Urinary bladder (tissue), 4 donors: ENCODE results near the gene MAT1A. TPM values are rescaled to one million over a fixed set of nuclear protein-coding genes. Genes with fewer than 3 reads are reported as not detected.
"Not testable (repeated sequence)": the region's sequence is repeated elsewhere in the genome, so short reads cannot be mapped to it uniquely, and the experiment has no call there.

Source experiments
- DNase-seq: peaks from one replicate; pipeline ENCODE4 v3.0.0-alpha.2; 2015; ENCODE audit errors: extremely low spot score
- H3K27ac ChIP-seq: one replicate; pipeline ENCODE4 v1.5.1; 2013; ENCODE audit warnings: low read depth, mild to moderate bottlenecking, moderate library complexity
- H3K36me3 ChIP-seq: one replicate; pipeline ENCODE4 v1.6.1; 2013; ENCODE audit warnings: mild to moderate bottlenecking, moderate library complexity; ENCODE audit not compliant: insufficient read depth
- H3K4me1 ChIP-seq: one replicate; pipeline ENCODE4 v1.6.1; 2013; ENCODE audit warnings: mild to moderate bottlenecking, moderate library complexity; ENCODE audit not compliant: insufficient read depth
- H3K4me3 ChIP-seq: one replicate; pipeline ENCODE4 v1.5.1; 2013; ENCODE audit warnings: low read depth, low read length
- WGBS: extraction: QIAGEN DNeasy Blood & Tissue Kit; methylation state at CpG from one replicate; pipeline ENCODE4 v1.1.7; 2013; 5-methylcytosine and 5-hydroxymethylcytosine counted together
- polyA plus RNA-seq: library from polyadenylated mRNA; stranded (reverse); fragments of 200-250 nt; gene quantifications from one replicate; pipeline ENCODE4 v1.2.3, GENCODE V29; 2013
- total RNA-seq: library from RNA; depleted of rRNA; stranded (reverse); fragments of >200 nt; gene quantifications from one replicate; pipeline ENCODE4 v1.2.3, GENCODE V29; 2014
- donor health status: healthy with polysubstance abuse.
- donor health status: healthy.

Gene MAT1A
- total and polyA plus RNA-seq, 2 donors = 0.37 TPM; not detected in 1

GRCh38 chr10:80265740-80266512 is 23.5 kb downstream of the MAT1A start:
- no peaks in the 10 kb centered on the region for H3K36me3 ChIP-seq
- no peak overlapping the region for H3K4me3 ChIP-seq
- DNase-seq = no peak
- no peaks in the 10 kb centered on the region for H3K4me1 ChIP-seq
- WGBS = 43% methylated on average over 15 of the region's 15 CpGs
- H3K27ac ChIP-seq = no peak overlapping the region

GRCh38 chr10:80264081-80265056 is 25.1 kb downstream of the MAT1A start:
- Histone ChIP-seq H3K27ac (no peak overlapping the region), H3K4me3 (no peak overlapping the region), H3K36me3 (no peaks in the 10 kb centered on the region), H3K4me1 (no peaks in the 10 kb centered on the region)
- 86% methylated on average over 25 of the region's 25 CpGs for whole genome bisulfite sequencing
- DNase-seq = no peak

GRCh38 chr10:80261316-80262030 is 28.0 kb downstream of the MAT1A start:
- no peak overlapping the region for H3K27ac ChIP-seq
- H3K4me1 ChIP-seq = no peaks in the 10 kb centered on the region
- DNase-seq = no peak
- 95% methylated on average over 6 of the region's 6 CpGs for WGBS
- H3K36me3 ChIP-seq = no peaks in the 10 kb centered on the region
- no peak overlapping the region for H3K4me3 ChIP-seq

GRCh38 chr10:80260295-80261243 is 28.9 kb downstream of the MAT1A start:
- 61% methylated on average over 19 of the region's 19 CpGs for WGBS
- no peak for DNase-seq

GRCh38 chr10:80259405-80259871 is 30.0 kb downstream of the MAT1A start:
- DNase-seq = no peak
- 94% methylated on average over 6 of the region's 6 CpGs for WGBS
- Histone ChIP-seq H3K36me3 (no peaks in the 10 kb centered on the region), H3K27ac (no peak overlapping the region), H3K4me3 (no peak overlapping the region), H3K4me1 (no peaks in the 10 kb centered on the region)

More at GRCh38 chr10:80260295-80261243, 28.9 kb downstream of the MAT1A start:
- Histone ChIP-seq H3K27ac (no peak overlapping the region), H3K4me1 (no peaks in the 10 kb centered on the region), H3K36me3 (no peaks in the 10 kb centered on the region), H3K4me3 (no peak overlapping the region)

GRCh38 chr10:80256798-80257197 is 32.7 kb downstream of the MAT1A start:
- not testable (repeated sequence) for H3K36me3 ChIP-seq, H3K27ac ChIP-seq, DNase-seq, H3K4me1 ChIP-seq, H3K4me3 ChIP-seq
- 42% methylated on average over 4 of the region's 4 CpGs for WGBS

- H3K4me1 ChIP-seq = not testable (repeated sequence)
Measured at GRCh38 chr10:80254726-80255125, 34.7 kb downstream of the MAT1A start.

GRCh38 chr10:80253963-80254271 is 35.5 kb downstream of the MAT1A start:
- H3K36me3 ChIP-seq, H3K27ac ChIP-seq, DNase-seq, H3K4me3 ChIP-seq, H3K4me1 ChIP-seq: not testable (repeated sequence)
- 27% methylated on average over 1 of the region's 1 CpG for WGBS

More at GRCh38 chr10:80254726-80255125, 34.7 kb downstream of the MAT1A start:
- DNase-seq, H3K36me3 ChIP-seq, H3K4me3 ChIP-seq, H3K27ac ChIP-seq: not testable (repeated sequence)
- WGBS = no CpG with 5 or more reads among the region's 2 CpGs

GRCh38 chr10:80253266-80253962 is 36.0 kb downstream of the MAT1A start:
- DNase-seq = no peak
- no peaks in the 10 kb centered on the region for H3K36me3 ChIP-seq
- no peak overlapping the region for H3K4me3 ChIP-seq
- no peaks in the 10 kb centered on the region for H3K4me1 ChIP-seq
- H3K27ac ChIP-seq = no peak overlapping the region
- 91% methylated on average over 5 of the region's 5 CpGs for WGBS

- H3K4me1 ChIP-seq = no peaks in the 10 kb centered on the region
Measured at GRCh38 chr10:80252296-80252887, 37.1 kb downstream of the MAT1A start.

GRCh38 chr10:80251703-80252280 is 37.7 kb downstream of the MAT1A start:
- DNase-seq, H3K4me1 ChIP-seq: not testable (repeated sequence)
- WGBS = 88% methylated on average over 3 of the region's 4 CpGs

More at GRCh38 chr10:80252296-80252887, 37.1 kb downstream of the MAT1A start:
- 90% methylated on average over 12 of the region's 12 CpGs for WGBS
- H3K27ac ChIP-seq = no peak overlapping the region
- DNase-seq = no peak
- no peaks in the 10 kb centered on the region for H3K36me3 ChIP-seq
- no peak overlapping the region for H3K4me3 ChIP-seq

More at GRCh38 chr10:80251703-80252280, 37.7 kb downstream of the MAT1A start:
- H3K36me3 ChIP-seq, H3K4me3 ChIP-seq, H3K27ac ChIP-seq: not testable (repeated sequence)
